ENCODE data around the gene EYS. TPM values are rescaled to one million over a fixed set of nuclear protein-coding genes. Genes with fewer than 3 reads are reported as not detected.

The EYS gene
- total RNA-seq, 1 experiment from 2014 or later = not detected

- H3K9me2 ChIP-seq (ENCODE audit: insufficient read depth) = no peaks in the 10 kb centered on the region
- ChIA-PET POLR2A (no interaction called here), CTCF (no interaction called here), RAD21 (ENCODE audit: low non-redundant PET in 1 of 2, low total read pairs in 2 of 2, uncharacterized antibody in 2 of 2, unreplicated experiment in 2 of 2) (no interaction called here)
- H3K27ac ChIP-seq (ENCODE audit: low read depth, low read length) = no peak overlapping the region
- no peaks in the 10 kb centered on the region for H3K4me1 ChIP-seq (ENCODE audit: control insufficient read depth in 1 of 2, insufficient read depth in 2 of 2, low read length in 2 of 2)
- TF ChIP-seq CTCF (IDR thresholded peaks at IDR 0.05 in 2 of 3, conservative IDR thresholded peaks at IDR 0.05 in 1 of 3; ENCODE audit: borderline replicate concordance in 1 of 3, insufficient read depth in 1 of 3, low read depth in 2 of 3, low read length in 2 of 3) (no peak), CBX3 (IDR thresholded peaks at IDR 0.05; ENCODE audit: low read depth) (no peak), SP1 (IDR thresholded peaks at IDR 0.05; ENCODE audit: low read depth) (no peak), ZBTB33 (IDR thresholded peaks at IDR 0.05; ENCODE audit: extremely low read depth, insufficient replicate concordance, low read length) (no peak), RAD21 (IDR thresholded peaks at IDR 0.05; ENCODE audit: low read depth) (no peak), EZH2phosphoT487 (IDR thresholded peaks at IDR 0.05; ENCODE audit: borderline replicate concordance) (no peak), EZH2 (IDR thresholded peaks at IDR 0.05) (no peak), JUND (IDR thresholded peaks at IDR 0.05) (no peak), TCF7L2 (IDR thresholded peaks at IDR 0.05; ENCODE audit: borderline replicate concordance, extremely low read depth, insufficient read depth, insufficient read length) (no peak), ZFX (IDR thresholded peaks at IDR 0.05) (no peak), REST (IDR thresholded peaks at IDR 0.05; ENCODE audit: low read depth) (no peak), POLR2A (IDR thresholded peaks at IDR 0.05; ENCODE audit: borderline replicate concordance, extremely low read depth, insufficient read depth, insufficient read length) (no peak), SIN3A (IDR thresholded peaks at IDR 0.05; ENCODE audit: low read depth) (no peak), ELF1 (IDR thresholded peaks at IDR 0.05; ENCODE audit: borderline replicate concordance, low read depth) (no peak), EGR1 (IDR thresholded peaks at IDR 0.05; ENCODE audit: low read depth) (no peak), MAX (IDR thresholded peaks at IDR 0.05) (no peak), POLR2AphosphoS5 (IDR thresholded peaks at IDR 0.05; ENCODE audit: low read depth, low read length) (no peak), SRF (IDR thresholded peaks at IDR 0.05; ENCODE audit: low read depth) (no peak)
- H2AFZ ChIP-seq (ENCODE audit: low read depth, low read length, poor library complexity, severe bottlenecking) = no peak overlapping the region
- no peaks in the 10 kb centered on the region for H3K36me3 ChIP-seq (ENCODE audit: control insufficient read depth in 1 of 2, insufficient read depth in 2 of 2, low read length in 2 of 2)
- no peaks in the 10 kb centered on the region for H3K79me2 ChIP-seq (ENCODE audit: insufficient read depth, low read length)
- no peaks in the 10 kb centered on the region for H4K20me1 ChIP-seq (ENCODE audit: insufficient read depth)
- peaks cover 0 to 4% of the 10 kb centered on the region in 2 experiments; a peak in 2 of 4 replicates for H3K9me3 ChIP-seq (ENCODE audit: control insufficient read depth in 1 of 2, insufficient read depth in 1 of 2, low read depth in 1 of 2, low read length in 2 of 2)
- H3K9ac ChIP-seq (ENCODE audit: low read length) = no peak overlapping the region
- no peak for ATAC-seq
- H3K4me3 ChIP-seq (replicated peaks in 1 of 2; ENCODE audit: low read depth in 1 of 2, low read length in 2 of 2) = no peak overlapping the region
- BruUV-seq (replicated peaks) = no TSS peak
- intact Hi-C loops (cut with micrococcal nuclease) = no loop called here
- no peak overlapping the region for H3K4me2 ChIP-seq (ENCODE audit: low read length)
- DNase-seq (ENCODE audit: low read depth, low spot score) = no peak
- H3K27me3 ChIP-seq (ENCODE audit: insufficient read depth, low read length) = no peaks in the 10 kb centered on the region
Measured at GRCh38 chr6:64335195-64335594, 1371.8 kb downstream of the EYS start.
